ENCODE results near the gene BCAN.

BCAN gene

DNA sequence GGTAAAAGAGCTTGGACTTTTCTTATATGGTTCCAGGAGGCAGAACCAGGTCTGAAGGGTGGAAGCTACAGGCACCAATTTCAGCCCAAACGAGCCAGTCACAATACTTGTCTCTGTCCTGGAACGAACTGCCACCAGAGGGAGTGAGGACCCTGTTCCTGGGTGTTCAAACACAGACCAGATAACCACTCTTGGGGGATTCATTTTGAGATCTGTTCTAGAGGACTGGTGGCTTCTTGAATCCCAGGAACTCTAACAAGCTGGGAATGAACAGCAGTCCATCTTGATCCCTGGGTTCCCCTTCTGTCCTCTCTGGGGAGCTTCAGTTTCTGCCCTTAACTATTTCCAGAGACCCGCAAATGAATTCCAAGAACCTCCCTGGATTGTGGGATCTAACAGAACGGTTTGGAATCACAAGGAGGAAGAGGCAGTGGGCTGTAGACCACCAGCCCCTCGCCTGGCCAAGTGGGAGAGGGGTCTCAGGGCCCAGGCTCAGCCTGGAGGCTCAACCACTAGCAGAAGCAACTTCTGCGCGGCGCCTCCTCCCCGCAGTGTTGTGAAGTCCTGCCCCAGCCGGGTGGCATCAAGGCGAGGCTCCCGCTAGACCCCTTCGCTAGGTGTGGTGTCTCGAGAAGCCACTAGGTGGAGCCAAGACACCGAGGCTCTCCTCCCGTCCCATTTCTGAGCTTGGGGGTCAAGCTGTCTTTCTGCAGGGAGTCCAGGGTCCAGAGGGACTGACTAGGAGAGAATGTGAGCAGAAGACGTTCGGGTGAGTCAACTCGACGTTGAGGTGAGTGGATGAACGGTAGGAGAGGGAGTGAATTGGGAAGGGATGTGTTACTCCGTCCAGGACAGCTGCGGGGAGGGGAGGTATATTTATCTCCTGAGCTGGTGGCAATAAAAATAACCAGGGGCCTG lies 47.4 kb downstream of the BCAN start:
- TF ChIP-seq, protein P1, sequence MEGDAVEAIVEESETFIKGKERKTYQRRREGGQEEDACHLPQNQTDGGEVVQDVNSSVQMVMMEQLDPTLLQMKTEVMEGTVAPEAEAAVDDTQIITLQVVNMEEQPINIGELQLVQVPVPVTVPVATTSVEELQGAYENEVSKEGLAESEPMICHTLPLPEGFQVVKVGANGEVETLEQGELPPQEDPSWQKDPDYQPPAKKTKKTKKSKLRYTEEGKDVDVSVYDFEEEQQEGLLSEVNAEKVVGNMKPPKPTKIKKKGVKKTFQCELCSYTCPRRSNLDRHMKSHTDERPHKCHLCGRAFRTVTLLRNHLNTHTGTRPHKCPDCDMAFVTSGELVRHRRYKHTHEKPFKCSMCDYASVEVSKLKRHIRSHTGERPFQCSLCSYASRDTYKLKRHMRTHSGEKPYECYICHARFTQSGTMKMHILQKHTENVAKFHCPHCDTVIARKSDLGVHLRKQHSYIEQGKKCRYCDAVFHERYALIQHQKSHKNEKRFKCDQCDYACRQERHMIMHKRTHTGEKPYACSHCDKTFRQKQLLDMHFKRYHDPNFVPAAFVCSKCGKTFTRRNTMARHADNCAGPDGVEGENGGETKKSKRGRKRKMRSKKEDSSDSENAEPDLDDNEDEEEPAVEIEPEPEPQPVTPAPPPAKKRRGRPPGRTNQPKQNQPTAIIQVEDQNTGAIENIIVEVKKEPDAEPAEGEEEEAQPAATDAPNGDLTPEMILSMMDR (IDR thresholded peaks at IDR 0.05; ENCODE audit: low read depth, low read length, missing control alignments) = peak; percentile 96
- no peak overlapping the region for H3K4me3 ChIP-seq (ENCODE audit: low read depth, low read length)
- DNase-seq (ENCODE audit: low read depth) = peak; percentile 15

- no peak for DNase-seq (ENCODE audit: low read depth)
- TF ChIP-seq, protein P1 (IDR thresholded peaks at IDR 0.05; ENCODE audit: low read depth, low read length, missing control alignments) = no peak
- no peak overlapping the region for H3K4me3 ChIP-seq (ENCODE audit: low read depth, low read length)
These were observed 48.2 kb downstream of the BCAN start for GRCh38 chr1:156689953-156690674.

- TF ChIP-seq, protein P1 (IDR thresholded peaks at IDR 0.05; ENCODE audit: low read depth, low read length, missing control alignments) = no peak
- no peak overlapping the region for H3K4me3 ChIP-seq (ENCODE audit: low read depth, low read length)
- no peak for DNase-seq (ENCODE audit: low read depth)
These were observed 48.7 kb downstream of the BCAN start for GRCh38 chr1:156690675-156691036.

DNA sequence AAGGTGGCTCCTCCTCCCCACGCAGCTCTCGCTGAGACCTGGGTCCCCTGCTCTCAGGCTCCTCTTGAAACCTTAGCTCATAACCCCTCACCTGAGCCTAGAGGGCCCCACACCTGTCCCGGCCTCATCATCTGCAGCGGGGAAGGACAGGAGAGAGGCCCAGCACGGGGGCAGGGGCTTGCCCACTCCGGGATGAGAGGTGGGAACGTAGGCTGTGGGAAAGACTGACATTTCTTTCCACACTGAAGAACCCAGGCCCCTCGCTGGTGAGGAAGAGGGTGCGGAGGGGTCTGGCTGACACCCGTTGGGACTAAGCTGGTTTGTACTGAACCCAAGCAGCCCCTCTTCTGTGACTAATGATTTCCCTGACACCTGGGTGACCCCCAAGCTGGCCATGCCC lies 49.3 kb downstream of the BCAN start:
- DNase-seq (ENCODE audit: low read depth) = no peak
- no peak overlapping the region for H3K4me3 ChIP-seq (ENCODE audit: low read depth, low read length)
- TF ChIP-seq, protein P1 (IDR thresholded peaks at IDR 0.05; ENCODE audit: low read depth, low read length, missing control alignments) = no peak

GRCh38 chr1:156691665-156692440 lies 49.9 kb downstream of the BCAN start:
- TF ChIP-seq, protein P1 (IDR thresholded peaks at IDR 0.05; ENCODE audit: low read depth, low read length, missing control alignments) = no peak
- no peak overlapping the region for H3K4me3 ChIP-seq (ENCODE audit: low read depth, low read length)
- DNase-seq (ENCODE audit: low read depth) = no peak

DNA sequence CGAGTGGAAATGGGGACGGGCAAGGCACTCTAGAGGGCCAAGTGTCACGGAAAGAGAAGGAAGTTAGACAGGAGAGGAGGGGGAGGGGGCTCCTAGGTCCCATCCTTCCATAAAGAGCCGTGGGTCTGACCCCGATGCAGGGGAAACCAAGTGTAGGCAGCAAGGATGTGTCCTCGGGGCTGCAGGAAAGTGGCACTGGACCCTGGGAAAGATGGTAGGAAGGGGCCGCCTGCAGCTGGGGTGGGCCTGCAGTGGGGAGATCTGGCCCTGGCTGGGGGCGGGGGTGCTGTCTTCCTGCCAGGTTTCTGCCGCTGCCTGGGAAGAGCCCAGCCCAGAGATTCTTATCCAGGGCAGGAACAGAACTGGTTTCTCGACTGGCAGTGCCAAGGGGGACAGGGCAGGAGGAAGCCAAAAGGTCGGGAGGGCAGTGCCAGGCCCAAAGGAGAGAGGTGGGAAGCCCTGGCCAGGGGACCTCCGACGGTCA lies 50.6 kb downstream of the BCAN start:
- no peak for DNase-seq (ENCODE audit: low read depth)
- H3K4me3 ChIP-seq (ENCODE audit: low read depth, low read length) = no peak overlapping the region
- TF ChIP-seq, protein P1 (IDR thresholded peaks at IDR 0.05; ENCODE audit: low read depth, low read length, missing control alignments) = no peak
